ENCODE results near the gene SPART.
"Not testable (repeated sequence)": the region's sequence is repeated elsewhere in the genome, so short reads cannot be mapped to it uniquely, and the experiment has no call there.

Gene SPART

GRCh38 chr13:36313047-36313969 lies 32.9 kb downstream of the SPART start:
- FAIRE-seq (no peak), DNase-seq (ENCODE audit: insufficient read length, low spot score) (no peak)
- TF ChIP-seq POLR2A (IDR thresholded peaks at IDR 0.05; ENCODE audit: low read depth, low read length): no peak

DNA sequence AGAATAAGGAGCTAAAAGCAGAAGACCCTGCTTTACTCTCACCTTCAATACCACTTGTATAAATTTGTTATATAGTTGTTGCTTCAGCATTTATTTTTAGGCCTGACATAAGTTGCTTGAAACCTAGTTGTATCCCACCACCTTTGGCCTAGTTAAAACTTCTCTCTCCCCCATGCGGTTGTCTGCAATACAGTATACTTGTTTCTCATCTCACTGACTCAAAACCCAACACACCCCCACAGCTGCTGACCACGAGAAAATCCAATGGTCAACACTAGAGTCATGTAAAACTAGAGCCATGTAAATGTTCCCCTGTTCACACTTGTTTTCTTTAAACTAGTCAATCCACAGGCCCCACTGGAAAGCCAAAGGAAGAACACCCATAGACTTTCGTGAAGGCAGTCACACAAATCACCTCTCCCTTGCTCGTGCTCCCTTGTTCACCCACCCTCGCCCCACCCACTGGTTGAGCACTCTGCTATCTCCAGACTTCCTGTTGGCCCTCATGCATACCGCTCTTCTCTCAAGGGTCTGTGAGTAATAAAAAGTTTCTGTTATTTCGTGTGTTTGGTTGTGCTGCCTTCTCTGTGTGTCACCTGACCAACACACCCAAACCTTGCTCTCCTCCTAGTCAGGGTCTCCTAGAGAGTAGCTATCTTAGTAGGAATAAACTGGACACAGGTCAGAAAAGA lies 35.6 kb downstream of the SPART start:
- DNase-seq (ENCODE audit: insufficient read length, low spot score) (no peak), FAIRE-seq (no peak)
- TF ChIP-seq POLR2A (IDR thresholded peaks at IDR 0.05; ENCODE audit: low read depth, low read length): no peak

- no peak for TF ChIP-seq POLR2A (IDR thresholded peaks at IDR 0.05; ENCODE audit: low read depth, low read length)
- DNase-seq (ENCODE audit: insufficient read length, low spot score): no peak
These were observed 43.9 kb downstream of the SPART start for GRCh38 chr13:36302289-36302688.

GRCh38 chr13:36299469-36299868 lies 46.7 kb downstream of the SPART start:
- FAIRE-seq; DNase-seq (ENCODE audit: insufficient read length, low spot score): not testable (repeated sequence)

More at GRCh38 chr13:36302289-36302688, 43.9 kb downstream of the SPART start:
- no peak for FAIRE-seq

DNA sequence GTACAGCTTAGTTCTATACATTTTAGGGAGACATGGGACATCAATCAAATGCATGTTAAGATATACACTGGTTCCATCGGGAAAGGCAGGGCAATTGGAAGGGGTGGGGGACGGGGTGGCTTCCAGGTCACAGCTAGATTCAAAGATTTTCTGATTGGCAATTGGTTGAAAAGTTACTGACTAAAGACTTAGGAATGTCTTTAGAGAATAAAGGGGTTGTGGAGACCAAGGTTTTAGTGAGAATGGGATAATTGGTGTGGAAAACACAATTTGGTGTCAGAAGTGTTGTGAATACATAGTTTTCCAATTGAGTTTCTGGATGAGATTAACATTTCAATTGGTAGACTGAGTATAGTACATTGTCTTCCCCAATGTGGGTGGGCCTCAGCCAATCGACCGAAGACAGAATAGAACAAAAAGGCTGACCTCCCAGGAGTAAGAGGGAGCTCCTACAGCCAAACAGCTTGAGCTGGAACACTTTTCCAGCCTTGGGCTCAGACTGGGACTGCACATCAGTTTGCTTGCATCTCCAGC lies 47.6 kb downstream of the SPART start:
- FAIRE-seq (no peak), DNase-seq (ENCODE audit: insufficient read length, low spot score) (no peak)
- no peak for TF ChIP-seq POLR2A (IDR thresholded peaks at IDR 0.05; ENCODE audit: low read depth, low read length)

DNA sequence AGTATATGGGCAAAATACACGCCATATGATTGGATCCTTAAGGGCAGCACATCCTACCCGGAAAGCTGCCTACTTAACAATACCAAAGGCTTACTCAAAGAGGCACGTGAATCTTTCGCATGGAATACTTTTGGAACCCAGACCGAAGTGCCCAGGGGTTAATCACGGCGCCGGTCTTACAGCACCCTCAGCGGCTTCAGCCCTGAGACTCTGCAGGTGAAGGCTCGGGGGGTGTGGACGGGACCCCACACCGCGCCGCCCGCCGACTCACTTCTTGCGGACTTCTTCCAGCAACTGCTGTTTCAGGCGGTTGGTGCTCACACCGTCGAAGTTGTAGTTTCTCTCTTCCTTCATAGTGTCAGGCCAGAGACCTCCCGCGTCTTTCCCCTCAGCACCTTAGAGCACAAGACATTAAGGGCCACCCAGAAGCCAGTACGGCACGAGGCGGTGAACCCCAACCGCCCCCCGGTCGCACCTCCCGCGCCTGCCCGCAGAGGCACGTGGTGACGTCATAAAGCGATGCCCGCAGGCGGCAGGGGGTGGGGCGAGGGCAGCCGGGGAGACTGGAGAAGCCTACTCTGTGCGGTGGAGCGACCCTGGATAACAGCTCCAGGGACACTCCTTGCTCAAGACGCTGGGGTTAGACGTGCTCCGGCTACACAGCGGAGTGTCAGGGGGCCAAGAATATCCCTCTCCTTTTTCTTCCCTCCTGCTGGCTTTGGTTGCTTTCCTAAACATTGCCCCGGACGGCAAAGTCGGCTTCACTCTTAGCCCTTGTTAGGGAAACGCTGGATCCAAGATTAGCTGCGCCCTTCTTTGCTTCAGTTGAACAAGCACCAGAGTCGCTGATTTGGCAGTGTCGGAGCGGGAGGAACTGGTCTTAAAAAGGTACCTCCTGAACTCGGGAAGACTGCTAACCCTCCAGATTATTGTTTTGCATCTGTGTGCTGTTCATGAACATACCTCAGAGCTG lies 48.5 kb downstream of the SPART start, which contains the start of gene CCDC169:
Gene CCDC169, minus strand, starts transcription at position 449 of the 973 bp plus-strand sequence. Its CDS starts 95 bp downstream, at position 354.
- DNase-seq (ENCODE audit: insufficient read length, low spot score) (peak; percentile 39), FAIRE-seq (no peak)
- TF ChIP-seq POLR2A (IDR thresholded peaks at IDR 0.05; ENCODE audit: low read depth, low read length): peak; percentile 78

GRCh38 chr13:36294096-36294495 lies 52.1 kb downstream of the SPART start:
- FAIRE-seq (no peak), DNase-seq (ENCODE audit: insufficient read length, low spot score) (no peak)
- no peak for TF ChIP-seq POLR2A (IDR thresholded peaks at IDR 0.05; ENCODE audit: low read depth, low read length)

GRCh38 chr13:36293497-36293896 lies 52.7 kb downstream of the SPART start:
- DNase-seq (ENCODE audit: insufficient read length, low spot score) (no peak), FAIRE-seq (no peak)
- TF ChIP-seq POLR2A (IDR thresholded peaks at IDR 0.05; ENCODE audit: low read depth, low read length): no peak

DNA sequence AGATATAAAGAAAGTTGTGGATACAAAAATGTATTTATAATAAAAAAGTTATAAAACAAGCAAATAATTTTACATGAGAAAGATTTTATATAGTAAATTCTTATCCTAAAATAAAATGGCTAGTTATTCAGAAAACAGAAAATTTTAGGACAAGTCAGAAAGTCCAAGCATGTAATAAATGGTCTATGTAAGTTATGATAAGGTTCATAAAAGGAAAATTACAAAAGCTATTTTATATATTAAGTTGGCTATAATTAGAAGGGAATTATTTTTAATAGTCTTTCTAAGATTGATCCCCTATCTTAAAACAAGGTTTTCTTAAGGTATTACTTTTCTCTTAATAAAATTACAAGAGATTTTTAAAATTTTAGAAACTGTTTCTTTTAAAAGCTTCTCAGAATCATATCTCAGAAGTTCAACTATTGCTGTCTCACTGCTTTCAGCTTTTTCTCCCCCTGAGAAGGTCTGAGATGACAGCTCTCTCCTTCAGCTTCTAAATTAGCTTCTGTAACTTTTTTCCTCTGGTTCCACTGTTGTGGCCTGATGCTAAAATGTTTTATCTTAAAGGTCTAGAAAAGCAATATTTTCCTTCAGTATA lies 57.3 kb downstream of the SPART start:
- no peak for FAIRE-seq
- DNase-seq (ENCODE audit: insufficient read length, low spot score): no peak

DNA sequence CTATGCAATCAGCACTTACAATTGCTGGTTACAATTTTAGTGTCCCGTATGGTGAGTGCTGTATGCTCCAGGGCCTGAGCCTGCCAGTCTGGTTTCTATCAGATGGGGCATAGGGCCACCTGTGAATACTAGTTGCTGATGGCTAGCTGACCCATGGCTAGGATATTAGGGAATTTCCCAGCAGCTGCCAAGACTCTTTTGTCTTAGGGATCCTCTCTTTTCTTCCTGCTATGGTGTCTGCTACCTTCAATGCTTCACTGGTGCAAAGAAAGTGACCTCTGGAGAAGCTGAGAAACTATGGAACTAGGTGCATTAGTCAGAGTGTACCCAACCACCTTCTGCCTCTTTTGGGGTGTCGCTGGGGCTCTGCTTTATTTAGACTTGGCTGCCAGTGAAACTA lies 60.2 kb downstream of the SPART start:
- FAIRE-seq: no peak
- no peak for DNase-seq (ENCODE audit: insufficient read length, low spot score)
- no peak for TF ChIP-seq POLR2A (IDR thresholded peaks at IDR 0.05; ENCODE audit: low read depth, low read length)

More for the DNA sequence above, 57.3 kb downstream of the SPART start:
- no peak for TF ChIP-seq POLR2A (IDR thresholded peaks at IDR 0.05; ENCODE audit: low read depth, low read length)

GRCh38 chr13:36282821-36283432 lies 63.3 kb downstream of the SPART start:
- FAIRE-seq (no peak), DNase-seq (ENCODE audit: insufficient read length, low spot score) (no peak)
- TF ChIP-seq POLR2A (IDR thresholded peaks at IDR 0.05; ENCODE audit: low read depth, low read length): no peak

- FAIRE-seq (no peak), DNase-seq (ENCODE audit: insufficient read length, low spot score) (no peak)
- no peak for TF ChIP-seq POLR2A (IDR thresholded peaks at IDR 0.05; ENCODE audit: low read depth, low read length)
These were observed 70.8 kb downstream of the SPART start for GRCh38 chr13:36275190-36276002.
